Activated CD4-positive, alpha-beta T cell treated with anti-CD3 and anti-CD28 coated beads, Interleukin-2, amount 10 ng/mL, durations not matched to agents 24 days and 14 days (primary cell): ENCODE measurements around the gene PLXNB3. TPM values are rescaled to one million over a fixed set of nuclear protein-coding genes. Genes with fewer than 3 reads are reported as not detected.

Experiments
- DNase-seq: peaks from one replicate; pipeline ENCODE4 v3.0.0; 2022
- H3K27ac Mint-ChIP-seq: one replicate; pipeline ENCODE4 v1.8.0; 2022; ENCODE audit warnings: mild to moderate bottlenecking, mixed read lengths
- H3K27me3 Mint-ChIP-seq: one replicate; pipeline ENCODE4 v1.8.0; 2022; ENCODE audit warnings: mixed read lengths
- H3K36me3 Mint-ChIP-seq: one replicate; pipeline ENCODE4 v1.8.0; 2022; ENCODE audit warnings: low read depth, mild to moderate bottlenecking, mixed read lengths
- H3K4me1 Mint-ChIP-seq: one replicate; pipeline ENCODE4 v1.8.0; 2021; ENCODE audit warnings: mixed read lengths
- H3K4me3 Mint-ChIP-seq: one replicate; pipeline ENCODE4 v1.8.0; 2022; ENCODE audit warnings: mild to moderate bottlenecking, moderate library complexity, mixed read lengths
- H3K9me3 Mint-ChIP-seq: one replicate; pipeline ENCODE4 v1.8.0; 2021; ENCODE audit warnings: mixed read lengths
- intact Hi-C: fragments of 100-400 bp; cut with micrococcal nuclease; formaldehyde crosslinking; loops from one replicate; pipeline ENCODE4 v1.15.1; 2023
- total RNA-seq: library from RNA; stranded (reverse); gene quantifications from 2 replicates; pipeline ENCODE4 v1.2.3, GENCODE V29; 2022

PLXNB3 gene
- total RNA-seq, 1 donor from 2014 or later: 0.49 TPM

DNA sequence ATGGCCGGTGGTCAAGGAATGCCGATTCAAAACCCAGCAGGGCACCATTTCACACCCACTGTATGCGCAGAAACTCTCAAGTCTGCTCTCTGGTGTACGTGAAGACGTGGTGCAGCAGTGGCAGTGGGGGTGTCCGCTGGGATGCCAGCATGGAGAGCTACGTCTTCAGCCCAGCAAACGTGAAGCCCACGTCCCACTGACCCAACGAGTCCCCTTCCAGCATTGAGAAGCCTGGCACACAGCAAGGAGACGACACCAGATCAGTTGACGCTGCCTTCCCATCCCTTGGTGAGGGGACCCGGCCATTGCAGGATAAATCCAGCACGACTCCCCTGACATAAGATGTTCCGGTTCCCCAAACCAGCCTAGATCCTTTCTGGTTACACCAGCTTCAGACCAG is 2.2 kb upstream of the PLXNB3 start:
- H3K9me3 Mint-ChIP-seq: no peaks in the 10 kb centered on the region
- H3K4me3 Mint-ChIP-seq: no peak overlapping the region
- no peak for DNase-seq
- intact Hi-C loops: no loop called here
- peaks cover 6% of the 10 kb centered on the region for H3K27me3 Mint-ChIP-seq
- no peaks in the 10 kb centered on the region for H3K36me3 Mint-ChIP-seq
- peaks cover 6% of the 10 kb centered on the region for H3K4me1 Mint-ChIP-seq
- H3K27ac Mint-ChIP-seq: no peak overlapping the region

DNA sequence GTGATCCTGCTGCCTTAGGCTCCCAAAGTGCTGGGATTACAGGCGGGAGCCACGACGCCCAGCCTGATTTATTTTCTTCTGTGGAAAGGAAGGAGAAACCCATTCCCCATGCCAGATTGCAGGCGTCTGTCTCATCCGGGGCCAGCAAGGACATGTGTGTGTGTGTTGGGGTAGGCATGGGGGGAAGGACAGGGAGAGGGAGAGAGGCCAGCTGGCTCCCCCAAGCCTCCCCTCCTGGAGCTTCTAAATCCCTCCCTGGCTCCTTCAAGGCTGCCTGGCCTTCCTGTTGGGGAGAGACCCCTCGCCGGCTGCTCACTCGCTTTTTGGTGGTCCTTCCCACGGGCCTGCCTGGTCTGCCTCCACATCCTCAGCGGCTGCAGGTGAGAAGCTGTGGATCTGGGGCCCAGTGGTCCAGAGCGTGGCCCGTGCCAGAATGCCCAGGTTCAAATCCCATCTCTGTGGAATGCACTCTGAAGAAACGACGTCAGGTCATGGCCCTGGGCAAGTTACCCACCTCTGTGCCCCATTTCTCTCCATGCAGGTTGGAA is 1.3 kb upstream of the PLXNB3 start:
- H3K27ac Mint-ChIP-seq: no peak overlapping the region
- peaks cover 6% of the 10 kb centered on the region for H3K4me1 Mint-ChIP-seq
- peaks cover 2% of the 10 kb centered on the region for H3K27me3 Mint-ChIP-seq
- DNase-seq: no peak
- H3K9me3 Mint-ChIP-seq: no peaks in the 10 kb centered on the region
- H3K4me3 Mint-ChIP-seq: no peak overlapping the region
- intact Hi-C loops: no loop called here
- no peaks in the 10 kb centered on the region for H3K36me3 Mint-ChIP-seq

DNA sequence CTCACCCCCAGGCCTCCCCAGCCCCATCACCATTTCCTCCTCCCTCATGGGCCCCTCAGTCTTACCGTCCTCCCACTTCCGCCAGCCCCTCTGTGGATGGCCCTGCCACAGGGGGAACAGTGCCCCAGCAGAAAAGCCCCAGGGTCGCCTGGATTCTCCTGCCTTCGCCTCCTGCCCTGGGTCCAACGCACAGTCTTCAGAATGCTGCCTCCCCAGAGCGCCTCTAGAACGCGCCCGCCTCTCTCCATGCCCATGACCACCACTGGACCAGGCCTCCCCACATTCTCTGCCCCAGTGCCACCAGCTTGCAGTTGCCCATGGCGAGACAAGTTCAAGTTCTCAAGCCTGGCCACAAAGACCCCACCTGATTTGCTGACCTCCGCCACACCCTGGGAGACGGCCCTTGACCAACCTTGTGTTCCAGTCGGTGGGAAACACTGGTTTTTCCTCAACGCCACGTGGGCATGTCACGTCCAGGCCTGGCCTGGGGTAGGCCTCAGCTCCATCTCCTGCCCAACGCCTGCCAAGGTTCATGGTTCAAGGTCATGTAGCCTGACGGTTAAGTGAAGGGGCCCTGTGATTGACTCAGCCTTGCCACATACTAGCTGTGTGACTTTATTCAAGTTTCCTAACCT is 634 bp upstream of the PLXNB3 start:
- H3K27me3 Mint-ChIP-seq: no peaks in the 10 kb centered on the region
- no peaks in the 10 kb centered on the region for H3K36me3 Mint-ChIP-seq
- no peak overlapping the region for H3K4me3 Mint-ChIP-seq
- peaks cover 6% of the 10 kb centered on the region for H3K4me1 Mint-ChIP-seq
- intact Hi-C loops: no loop called here
- H3K27ac Mint-ChIP-seq: no peak overlapping the region
- no peaks in the 10 kb centered on the region for H3K9me3 Mint-ChIP-seq
- no peak for DNase-seq

DNA sequence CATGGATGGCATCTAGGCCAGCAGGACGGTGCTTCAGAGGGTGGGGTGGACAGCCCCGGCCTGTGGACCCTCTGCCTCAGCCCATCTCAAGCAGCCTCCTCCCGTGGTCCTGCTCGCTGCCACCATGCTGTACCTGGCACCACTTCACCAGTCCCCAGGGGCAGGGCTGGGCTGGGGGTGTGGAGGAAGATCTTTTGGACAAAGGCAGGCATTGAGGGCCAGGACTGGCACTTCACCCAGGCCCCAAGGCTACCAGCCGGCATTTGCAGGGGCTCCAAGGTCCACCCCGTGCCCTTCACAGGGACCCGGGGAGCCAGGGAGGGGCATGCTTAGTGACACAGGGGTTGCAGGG is 713 bp downstream of the PLXNB3 start:
- no peak overlapping the region for H3K4me3 Mint-ChIP-seq
- no peak for DNase-seq
- no peak overlapping the region for H3K27ac Mint-ChIP-seq
- no peaks in the 10 kb centered on the region for H3K27me3 Mint-ChIP-seq
- no peaks in the 10 kb centered on the region for H3K9me3 Mint-ChIP-seq
- H3K36me3 Mint-ChIP-seq: no peaks in the 10 kb centered on the region
- intact Hi-C loops: loop anchor here (1.0 kb wide), 2 partner anchors 160 to 189 kb away; no protein-coding TSS in a partner anchor
- H3K4me1 Mint-ChIP-seq: peaks cover 6% of the 10 kb centered on the region

DNA sequence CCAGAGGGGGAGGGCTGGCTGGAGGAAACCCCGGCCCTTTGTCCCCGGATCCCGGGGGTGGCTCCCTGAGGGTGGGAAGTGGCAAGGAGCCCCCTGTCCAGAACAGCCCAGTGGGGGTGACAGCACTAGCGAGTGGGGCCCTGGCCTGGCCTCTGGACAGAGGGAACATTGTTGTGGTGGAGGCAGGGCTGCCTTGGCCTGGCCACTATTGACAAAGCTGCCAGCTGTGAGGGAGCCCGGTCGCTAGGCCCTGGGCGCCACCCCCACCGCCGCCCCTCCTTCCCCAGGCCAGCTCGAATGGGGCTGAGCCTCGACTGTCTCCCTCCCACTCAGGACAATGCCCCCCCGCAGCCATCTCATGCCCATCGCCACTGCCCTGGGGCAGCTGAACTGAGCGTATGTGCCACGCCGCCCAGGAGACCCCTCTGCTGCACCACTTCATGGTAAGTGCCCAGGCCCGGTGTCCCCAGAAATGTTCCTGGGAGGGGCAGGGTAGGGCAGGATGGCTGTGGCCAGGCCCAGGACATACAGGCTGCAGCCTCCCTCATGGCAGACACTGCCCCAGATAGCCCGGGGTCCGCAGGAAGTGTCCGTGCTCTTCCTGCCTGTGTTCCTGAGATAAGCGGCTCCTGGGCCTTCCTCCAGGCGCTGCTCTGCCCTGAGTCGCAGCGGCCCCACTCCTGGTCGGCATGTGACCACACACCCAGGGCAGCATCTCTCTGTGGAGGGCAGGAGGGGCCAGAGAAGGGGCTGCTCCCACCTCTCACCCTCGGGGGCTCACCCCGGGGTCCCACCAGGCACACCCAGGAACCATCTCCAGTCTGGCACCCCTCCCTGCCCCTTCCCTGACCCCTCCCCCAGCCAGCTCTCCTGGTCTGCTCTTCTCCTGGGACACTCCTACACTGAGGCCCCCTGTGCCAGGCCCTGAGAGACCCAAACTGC is 1.4 kb downstream of the PLXNB3 start:
- H3K36me3 Mint-ChIP-seq: no peaks in the 10 kb centered on the region
- DNase-seq: no peak
- H3K4me1 Mint-ChIP-seq: peaks cover 6% of the 10 kb centered on the region
- H3K27ac Mint-ChIP-seq: no peak overlapping the region
- no peaks in the 10 kb centered on the region for H3K27me3 Mint-ChIP-seq
- H3K9me3 Mint-ChIP-seq: no peaks in the 10 kb centered on the region
- intact Hi-C loops: no loop called here
- no peak overlapping the region for H3K4me3 Mint-ChIP-seq

DNA sequence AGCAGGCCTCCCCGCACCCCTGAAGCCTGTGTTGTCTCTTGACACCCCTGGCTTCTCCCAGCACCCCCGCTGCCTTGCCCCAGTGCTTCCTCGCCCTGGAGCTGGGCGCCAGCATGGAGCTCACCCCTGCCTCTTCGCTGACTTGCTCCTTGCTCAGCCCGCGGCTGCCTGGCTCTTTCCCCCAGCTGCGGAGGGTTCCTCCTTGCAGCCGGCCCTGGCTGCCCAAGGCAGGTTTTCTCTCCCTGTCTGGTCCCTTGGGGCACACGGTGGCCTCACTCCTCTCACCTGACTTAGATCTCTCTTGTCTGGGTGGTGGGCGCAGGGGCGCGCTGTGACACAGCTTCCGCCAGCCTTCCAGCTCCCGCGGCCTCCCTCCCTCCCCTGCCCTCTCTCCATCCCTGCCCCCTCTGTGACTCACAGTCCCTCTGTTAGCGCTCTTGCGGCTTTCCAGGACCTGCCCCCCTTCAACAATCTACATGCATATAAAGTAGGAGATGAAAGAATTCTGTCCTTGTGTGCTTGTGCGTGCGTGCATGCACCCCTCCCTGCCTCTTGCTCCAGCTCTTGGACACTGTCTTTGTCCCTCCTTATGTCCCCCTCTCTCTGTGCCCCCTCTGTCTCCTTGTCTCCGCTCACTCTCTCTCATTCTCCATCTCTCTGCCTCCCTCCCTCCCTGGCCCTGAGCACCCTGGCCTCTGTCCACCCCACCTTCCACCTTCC is 2.2 kb downstream of the PLXNB3 start:
- no peak overlapping the region for H3K4me3 Mint-ChIP-seq

DNA sequence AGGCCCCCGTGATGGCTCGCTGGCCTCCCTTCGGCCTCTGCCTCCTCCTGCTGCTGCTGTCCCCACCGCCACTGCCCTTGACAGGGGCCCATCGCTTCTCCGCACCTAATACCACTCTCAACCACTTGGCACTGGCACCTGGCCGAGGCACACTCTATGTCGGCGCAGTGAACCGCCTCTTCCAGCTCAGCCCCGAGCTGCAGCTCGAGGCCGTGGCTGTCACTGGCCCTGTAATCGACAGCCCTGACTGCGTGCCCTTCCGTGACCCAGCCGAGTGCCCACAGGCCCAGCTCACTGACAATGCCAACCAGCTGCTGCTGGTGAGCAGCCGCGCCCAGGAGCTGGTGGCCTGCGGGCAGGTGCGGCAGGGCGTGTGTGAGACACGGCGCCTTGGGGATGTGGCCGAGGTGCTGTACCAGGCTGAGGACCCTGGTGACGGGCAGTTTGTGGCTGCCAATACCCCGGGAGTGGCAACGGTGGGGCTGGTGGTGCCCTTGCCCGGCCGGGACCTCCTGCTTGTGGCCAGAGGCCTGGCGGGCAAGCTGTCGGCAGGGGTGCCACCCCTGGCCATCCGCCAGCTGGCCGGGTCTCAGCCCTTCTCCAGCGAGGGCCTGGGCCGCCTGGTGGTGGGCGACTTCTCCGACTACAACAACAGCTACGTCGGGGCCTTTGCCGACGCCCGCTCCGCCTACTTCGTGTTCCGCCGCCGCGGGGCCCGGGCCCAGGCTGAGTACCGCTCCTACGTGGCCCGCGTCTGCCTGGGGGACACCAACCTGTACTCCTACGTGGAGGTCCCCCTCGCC is 3.0 kb downstream of the PLXNB3 start:
- H3K27ac Mint-ChIP-seq: peak overlapping the region; percentile 24
- intact Hi-C loops: no loop called here
- no peak for DNase-seq
- no peaks in the 10 kb centered on the region for H3K27me3 Mint-ChIP-seq
- H3K4me3 Mint-ChIP-seq: no peak overlapping the region
- H3K9me3 Mint-ChIP-seq: no peaks in the 10 kb centered on the region
- no peaks in the 10 kb centered on the region for H3K36me3 Mint-ChIP-seq
- peaks cover 6% of the 10 kb centered on the region for H3K4me1 Mint-ChIP-seq

More for the DNA sequence above, 2.2 kb downstream of the PLXNB3 start:
- H3K4me1 Mint-ChIP-seq: peaks cover 6% of the 10 kb centered on the region
- intact Hi-C loops: no loop called here
- H3K27me3 Mint-ChIP-seq: no peaks in the 10 kb centered on the region
- no peaks in the 10 kb centered on the region for H3K9me3 Mint-ChIP-seq
- no peak for DNase-seq
- H3K36me3 Mint-ChIP-seq: no peaks in the 10 kb centered on the region
- H3K27ac Mint-ChIP-seq: peak overlapping the region; percentile 22

DNA sequence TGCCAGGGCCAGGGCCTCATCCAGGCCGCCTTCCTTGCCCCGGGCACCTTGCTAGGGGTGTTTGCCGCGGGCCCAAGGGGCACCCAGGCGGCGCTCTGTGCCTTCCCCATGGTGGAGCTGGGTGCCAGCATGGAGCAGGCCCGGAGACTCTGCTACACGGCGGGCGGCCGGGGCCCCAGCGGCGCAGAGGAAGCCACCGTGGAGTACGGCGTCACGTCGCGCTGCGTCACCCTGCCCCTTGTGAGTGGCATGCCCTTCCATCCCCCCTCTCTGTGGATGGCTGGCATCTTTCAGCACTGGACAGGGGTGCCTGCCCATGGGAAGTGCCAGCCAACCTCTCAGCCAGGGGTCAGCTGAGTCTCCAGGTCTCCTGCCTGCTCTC is 3.6 kb downstream of the PLXNB3 start:
- H3K36me3 Mint-ChIP-seq: no peaks in the 10 kb centered on the region
- intact Hi-C loops: no loop called here
- H3K4me1 Mint-ChIP-seq: peaks cover 6% of the 10 kb centered on the region
- no peak overlapping the region for H3K27ac Mint-ChIP-seq
- no peak overlapping the region for H3K4me3 Mint-ChIP-seq
- H3K9me3 Mint-ChIP-seq: no peaks in the 10 kb centered on the region
- DNase-seq: no peak
- H3K27me3 Mint-ChIP-seq: no peaks in the 10 kb centered on the region

DNA sequence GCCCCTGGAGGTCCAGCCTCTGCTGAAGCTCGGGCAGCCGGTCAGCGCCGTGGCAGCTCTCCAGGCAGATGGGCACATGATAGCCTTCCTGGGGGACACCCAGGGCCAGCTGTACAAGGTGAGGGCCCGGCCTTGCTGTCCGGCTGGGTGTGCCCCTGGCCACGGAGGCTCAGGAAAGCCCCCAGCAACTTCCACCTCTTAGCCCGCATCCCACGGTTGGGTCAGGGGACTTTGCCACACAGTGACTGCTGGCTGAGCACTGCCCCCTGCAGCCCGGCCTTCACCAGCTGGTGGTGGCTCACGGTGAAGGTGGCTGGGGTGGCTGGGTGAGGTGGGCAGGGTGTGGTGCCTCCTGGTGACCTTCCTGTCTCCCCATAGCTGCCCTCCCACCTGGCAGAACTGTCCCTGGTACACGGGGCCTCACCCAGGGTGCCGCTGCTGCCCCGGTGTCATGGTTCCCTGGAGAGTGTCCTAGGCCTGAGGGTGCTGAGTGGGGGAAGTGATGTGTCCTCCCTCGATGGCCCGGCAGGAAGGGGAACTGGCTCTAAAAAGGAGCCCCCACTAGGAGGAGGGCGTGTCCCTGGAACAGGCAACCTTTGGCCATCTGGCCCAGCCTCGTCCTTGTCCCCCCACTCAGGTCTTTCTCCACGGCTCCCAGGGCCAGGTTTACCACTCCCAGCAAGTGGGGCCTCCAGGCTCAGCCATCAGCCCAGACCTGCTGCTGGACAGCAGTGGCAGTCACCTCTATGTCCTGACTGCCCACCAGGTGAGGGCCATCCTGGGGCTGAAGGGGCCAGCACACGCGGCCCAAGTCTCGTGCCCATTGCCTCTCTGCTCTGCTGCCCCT is 4.5 kb downstream of the PLXNB3 start:
- Mint-ChIP-seq H3K9me3 (no peaks in the 10 kb centered on the region), H3K4me3 (no peak overlapping the region), H3K36me3 (no peaks in the 10 kb centered on the region), H3K4me1 (peaks cover 6% of the 10 kb centered on the region), H3K27ac (no peak overlapping the region), H3K27me3 (no peaks in the 10 kb centered on the region)
- intact Hi-C loops: no loop called here
- no peak for DNase-seq

DNA sequence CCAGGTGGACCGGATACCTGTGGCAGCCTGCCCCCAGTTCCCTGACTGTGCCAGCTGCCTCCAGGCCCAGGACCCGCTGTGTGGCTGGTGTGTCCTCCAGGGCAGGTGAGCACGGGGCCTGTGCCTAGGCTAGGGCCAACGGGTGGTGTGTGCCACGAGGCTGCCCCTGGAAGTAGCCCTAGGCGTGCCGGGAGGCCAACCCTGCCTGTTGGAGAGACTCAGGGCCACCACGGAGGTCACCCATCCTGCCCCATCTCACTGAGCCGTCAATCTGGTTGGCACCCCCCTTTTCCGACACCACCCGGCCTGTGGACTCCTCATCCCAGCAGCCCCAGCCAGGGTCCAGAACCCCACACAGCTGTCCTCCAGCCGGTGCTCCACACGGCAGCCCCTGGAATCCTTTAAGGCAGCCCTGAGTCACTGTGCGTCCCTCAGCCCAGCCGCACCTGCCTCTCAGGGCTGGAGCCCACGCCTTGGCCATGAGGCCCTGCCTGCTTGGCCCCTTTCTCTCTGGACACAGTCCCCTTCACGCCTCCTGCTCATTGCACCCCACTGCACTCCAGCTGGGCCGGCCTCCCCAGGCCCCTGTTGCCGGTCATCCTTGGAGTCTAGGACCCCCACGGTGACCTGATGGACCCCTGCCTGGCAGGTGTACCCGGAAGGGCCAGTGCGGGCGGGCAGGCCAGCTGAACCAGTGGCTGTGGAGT is 5.3 kb downstream of the PLXNB3 start:
- H3K36me3 Mint-ChIP-seq: no peaks in the 10 kb centered on the region
- no peaks in the 10 kb centered on the region for H3K27me3 Mint-ChIP-seq
- H3K4me3 Mint-ChIP-seq: no peak overlapping the region
- no peaks in the 10 kb centered on the region for H3K9me3 Mint-ChIP-seq
- no peak for DNase-seq
- intact Hi-C loops: no loop called here
- H3K27ac Mint-ChIP-seq: no peak overlapping the region
- H3K4me1 Mint-ChIP-seq: peaks cover 2% of the 10 kb centered on the region

DNA sequence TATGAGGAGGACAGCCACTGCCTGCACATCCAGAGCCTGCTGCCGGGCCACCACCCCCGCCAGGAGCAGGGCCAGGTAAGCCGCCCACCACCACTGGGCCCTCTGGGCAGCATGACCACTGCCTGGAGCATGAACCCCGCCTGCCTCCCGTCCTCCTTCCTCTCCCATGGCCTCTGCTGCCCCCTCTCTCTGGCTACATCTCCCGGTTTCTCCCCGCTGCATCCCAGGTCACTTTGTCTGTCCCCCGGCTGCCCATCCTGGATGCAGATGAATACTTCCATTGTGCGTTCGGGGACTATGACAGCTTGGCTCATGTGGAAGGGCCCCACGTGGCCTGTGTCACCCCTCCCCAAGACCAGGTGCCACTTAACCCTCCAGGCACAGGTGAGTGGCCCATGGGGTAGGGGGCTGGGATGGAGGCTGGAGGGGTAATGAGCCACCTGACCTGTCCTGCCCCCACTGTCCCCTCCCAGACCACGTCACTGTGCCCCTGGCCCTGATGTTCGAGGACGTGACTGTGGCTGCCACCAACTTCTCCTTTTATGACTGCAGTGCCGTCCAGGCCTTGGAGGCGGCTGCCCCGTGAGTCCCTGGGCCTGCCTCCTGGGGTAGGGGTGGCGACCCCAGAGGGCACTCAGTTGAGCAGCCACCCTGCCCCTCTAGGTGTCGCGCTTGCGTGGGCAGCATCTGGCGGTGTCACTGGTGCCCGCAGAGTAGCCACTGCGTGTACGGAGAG is 6.0 kb downstream of the PLXNB3 start:
- intact Hi-C loops: no loop called here
- H3K4me1 Mint-ChIP-seq: peaks cover 2% of the 10 kb centered on the region
- no peak overlapping the region for H3K27ac Mint-ChIP-seq
- no peaks in the 10 kb centered on the region for H3K36me3 Mint-ChIP-seq
- no peak overlapping the region for H3K4me3 Mint-ChIP-seq
- H3K9me3 Mint-ChIP-seq: no peaks in the 10 kb centered on the region
- DNase-seq: no peak
- no peaks in the 10 kb centered on the region for H3K27me3 Mint-ChIP-seq
